ENCODE data around the gene AURKA.

The AURKA gene

GRCh38 chr20:56392132-56392880 lies at the start of gene AURKA, which contains the start of gene CSTF1:
AURKA (minus strand) TSS chr20:56392215; CDS start chr20:56388197, 4,018 bp downstream.
CSTF1 (plus strand) TSS chr20:56392645; CDS start chr20:56395553, 2,908 bp downstream.
- Histone ChIP-seq H3K9me2 (replicated peaks; ENCODE audit: insufficient read depth, low read length) (no peaks in the 10 kb centered on the region), H3K36me3 (ENCODE audit: low read length) (peaks cover 32% of the 10 kb centered on the region), H3K9ac (ENCODE audit: low read length) (peak within 1 kb of the TSS; percentile 93), H4K20me1 (ENCODE audit: low read depth, low read length) (no peaks in the 10 kb centered on the region), H3K9me3 (ENCODE audit: insufficient read depth, low read length) (no peaks in the 10 kb centered on the region), H2AFZ (ENCODE audit: low read depth, low read length, severe bottlenecking) (peak within 1 kb of the TSS; percentile 49), H3K4me2 (ENCODE audit: low read depth, low read length, poor library complexity, severe bottlenecking) (peak within 1 kb of the TSS; percentile 98), H3K27ac (ENCODE audit: low read depth, low read length) (peak within 1 kb of the TSS; percentile 86), H3K79me2 (ENCODE audit: insufficient read depth, low read length) (peaks cover 75% of the 10 kb centered on the region), H3F3A (ENCODE audit: insufficient read depth) (no peaks in the 10 kb centered on the region), H3K4me3 (ENCODE audit: insufficient read depth, low read length, poor library complexity, severe bottlenecking) (peak within 1 kb of the TSS; percentile 99), H3K27me3 (ENCODE audit: low read length) (no peaks in the 10 kb centered on the region)
- TF ChIP-seq CTCF (IDR thresholded peaks at IDR 0.05; ENCODE audit: insufficient read depth, low read length, poor library complexity, severe bottlenecking) (no peak), EZH2phosphoT487 (conservative IDR thresholded peaks at IDR 0.05; ENCODE audit: low read length) (no peak)

GRCh38 chr20:56440346-56441007 lies 48.5 kb upstream of the AURKA start:
- no peak overlapping the region for H3K9ac ChIP-seq (ENCODE audit: low read length)
- H3K9me2 ChIP-seq (replicated peaks; ENCODE audit: insufficient read depth, low read length): no peaks in the 10 kb centered on the region
- no peak overlapping the region for H3K4me2 ChIP-seq (ENCODE audit: low read depth, low read length, poor library complexity, severe bottlenecking)
- no peaks in the 10 kb centered on the region for H3K79me2 ChIP-seq (ENCODE audit: insufficient read depth, low read length)
- no peak overlapping the region for H3K27ac ChIP-seq (ENCODE audit: low read depth, low read length)
- TF ChIP-seq EZH2phosphoT487 (conservative IDR thresholded peaks at IDR 0.05; ENCODE audit: low read length): no peak
- no peak for TF ChIP-seq CTCF (IDR thresholded peaks at IDR 0.05; ENCODE audit: insufficient read depth, low read length, poor library complexity, severe bottlenecking)
- no peaks in the 10 kb centered on the region for H4K20me1 ChIP-seq (ENCODE audit: low read depth, low read length)
- no peaks in the 10 kb centered on the region for H3K27me3 ChIP-seq (ENCODE audit: low read length)
- no peak overlapping the region for H3K4me3 ChIP-seq (ENCODE audit: insufficient read depth, low read length, poor library complexity, severe bottlenecking)
- no peaks in the 10 kb centered on the region for H3K36me3 ChIP-seq (ENCODE audit: low read length)
- no peaks in the 10 kb centered on the region for H3K9me3 ChIP-seq (ENCODE audit: insufficient read depth, low read length)
- H2AFZ ChIP-seq (ENCODE audit: low read depth, low read length, severe bottlenecking): no peak overlapping the region
- no peaks in the 10 kb centered on the region for H3F3A ChIP-seq (ENCODE audit: insufficient read depth)

GRCh38 chr20:56439771-56440291 lies 47.8 kb upstream of the AURKA start:
- no peak overlapping the region for H3K4me2 ChIP-seq (ENCODE audit: low read depth, low read length, poor library complexity, severe bottlenecking)
- no peak overlapping the region for H2AFZ ChIP-seq (ENCODE audit: low read depth, low read length, severe bottlenecking)
- H3K27ac ChIP-seq (ENCODE audit: low read depth, low read length): no peak overlapping the region

More at GRCh38 chr20:56439771-56440291, 47.8 kb upstream of the AURKA start:
- no peaks in the 10 kb centered on the region for H3K9me3 ChIP-seq (ENCODE audit: insufficient read depth, low read length)
- no peak overlapping the region for H3K4me3 ChIP-seq (ENCODE audit: insufficient read depth, low read length, poor library complexity, severe bottlenecking)
- H3K9me2 ChIP-seq (replicated peaks; ENCODE audit: insufficient read depth, low read length): no peaks in the 10 kb centered on the region
- no peaks in the 10 kb centered on the region for H3K79me2 ChIP-seq (ENCODE audit: insufficient read depth, low read length)
- H3K36me3 ChIP-seq (ENCODE audit: low read length): no peaks in the 10 kb centered on the region
- no peaks in the 10 kb centered on the region for H3F3A ChIP-seq (ENCODE audit: insufficient read depth)
- no peak overlapping the region for H3K9ac ChIP-seq (ENCODE audit: low read length)
- H3K27me3 ChIP-seq (ENCODE audit: low read length): no peaks in the 10 kb centered on the region
- no peak for TF ChIP-seq CTCF (IDR thresholded peaks at IDR 0.05; ENCODE audit: insufficient read depth, low read length, poor library complexity, severe bottlenecking)
- TF ChIP-seq EZH2phosphoT487 (conservative IDR thresholded peaks at IDR 0.05; ENCODE audit: low read length): no peak
- no peaks in the 10 kb centered on the region for H4K20me1 ChIP-seq (ENCODE audit: low read depth, low read length)

Measured in SU-DHL-6 (cell line).